Type B pancreatic cell (in vitro differentiated cells): ENCODE measurements around the gene SCGB1D4. TPM values are rescaled to one million over a fixed set of nuclear protein-coding genes. Genes with fewer than 3 reads are reported as not detected.
A peak's percentile ranks its signal among the peaks of the same experiment; 100 is the strongest.
"Not testable (repeated sequence)": the region's sequence is repeated elsewhere in the genome, so short reads cannot be mapped to it uniquely, and the experiment has no call there.

Experiments
- DNase-seq: peaks from one replicate; pipeline ENCODE4 v3.0.0; 2021; ENCODE audit warnings: mixed read lengths; ENCODE audit not compliant: unreplicated experiment; ENCODE audit errors: extremely low spot score
- H3K27ac Mint-ChIP-seq: 2 replicates; pipeline ENCODE4 v1.8.0; 2021; ENCODE audit warnings: mild to moderate bottlenecking, mixed read lengths
- H3K27me3 Mint-ChIP-seq: 2 replicates; pipeline ENCODE4 v1.8.0; 2021; ENCODE audit warnings: mixed read lengths
- H3K36me3 Mint-ChIP-seq: 2 replicates; pipeline ENCODE4 v1.8.0; 2021; ENCODE audit warnings: mixed read lengths
- H3K4me1 Mint-ChIP-seq: one replicate; pipeline ENCODE4 v1.8.0; 2021; ENCODE audit warnings: mixed read lengths; ENCODE audit not compliant: unreplicated experiment
- H3K4me3 Mint-ChIP-seq: 2 replicates; pipeline ENCODE4 v1.8.0; 2021; ENCODE audit warnings: mild to moderate bottlenecking, mixed read lengths
- H3K9me3 Mint-ChIP-seq: 2 replicates; pipeline ENCODE4 v1.8.0; 2021; ENCODE audit warnings: mixed read lengths
- CTCF ChIP-seq: fragments of 200-600 bp; sonication (generic); conservative IDR thresholded peaks from 2 replicates; pipeline ENCODE4 v1.5.0; 2021; ENCODE audit warnings: antibody characterized with exemption, mild to moderate bottlenecking
- total RNA-seq: library from RNA; stranded (reverse); gene quantifications from 2 replicates; pipeline ENCODE4 v1.2.1, GENCODE V29; 2021; ENCODE audit warnings: low replicate concordance

The SCGB1D4 gene
- total RNA-seq, 1 donor from 2014 or later: not detected

- Mint-ChIP-seq H3K27ac (peak overlapping the region; percentile 7), H3K36me3 (no peaks in the 10 kb centered on the region), H3K4me3 (peak overlapping the region; percentile 91), H3K27me3 (peaks cover 55% of the 10 kb centered on the region), H3K4me1 (peaks cover 11% of the 10 kb centered on the region), H3K9me3 (no peaks in the 10 kb centered on the region)
- TF ChIP-seq CTCF: no peak
- no peak for DNase-seq
These were observed 39.3 kb upstream of the SCGB1D4 start for GRCh38 chr11:62338218-62338617.

- Mint-ChIP-seq H3K4me1 (peaks cover 11% of the 10 kb centered on the region), H3K4me3 (peak within 1 kb of the TSS; percentile 91), H3K9me3 (no peaks in the 10 kb centered on the region), H3K27me3 (peaks cover 62% of the 10 kb centered on the region), H3K36me3 (no peaks in the 10 kb centered on the region), H3K27ac (peak within 1 kb of the TSS; percentile 41)
- TF ChIP-seq CTCF: no peak
- peak; percentile 79 for DNase-seq
These were observed 38.7 kb upstream of the SCGB1D4 start, which contains the start of gene ASRGL1 for GRCh38 chr11:62337303-62338181. Gene ASRGL1, plus strand, starts transcription at chr11:62337448. Its CDS starts 530 bp downstream, at chr11:62337978.

GRCh38 chr11:62336949-62337302, 38.1 kb upstream of the SCGB1D4 start:
- Mint-ChIP-seq H3K27ac (peak overlapping the region; percentile 41), H3K27me3 (peaks cover 66% of the 10 kb centered on the region)

GRCh38 chr11:62333768-62334167, 34.9 kb upstream of the SCGB1D4 start:
- no peaks in the 10 kb centered on the region for H3K36me3 Mint-ChIP-seq
- no peak overlapping the region for H3K4me3 Mint-ChIP-seq
- no peak for TF ChIP-seq CTCF
- H3K4me1 Mint-ChIP-seq: peaks cover 5% of the 10 kb centered on the region
- no peak for DNase-seq
- H3K27ac Mint-ChIP-seq: no peak overlapping the region
- peaks cover 72% of the 10 kb centered on the region for H3K27me3 Mint-ChIP-seq
- no peaks in the 10 kb centered on the region for H3K9me3 Mint-ChIP-seq

More at GRCh38 chr11:62336949-62337302, 38.1 kb upstream of the SCGB1D4 start:
- not testable (repeated sequence) for H3K9me3 Mint-ChIP-seq, H3K36me3 Mint-ChIP-seq, DNase-seq
- H3K4me3 Mint-ChIP-seq: peak overlapping the region; percentile 91
- H3K4me1 Mint-ChIP-seq: peaks cover 11% of the 10 kb centered on the region

GRCh38 chr11:62331264-62331663, 32.4 kb upstream of the SCGB1D4 start:
- H3K4me3 Mint-ChIP-seq, H3K9me3 Mint-ChIP-seq, H3K36me3 Mint-ChIP-seq, DNase-seq, H3K4me1 Mint-ChIP-seq, H3K27ac Mint-ChIP-seq: not testable (repeated sequence)
- peaks cover 56% of the 10 kb centered on the region for H3K27me3 Mint-ChIP-seq

GRCh38 chr11:62327541-62327940, 28.7 kb upstream of the SCGB1D4 start:
- peaks cover 12% of the 10 kb centered on the region for H3K4me1 Mint-ChIP-seq
- peaks cover 44% of the 10 kb centered on the region for H3K27me3 Mint-ChIP-seq
- H3K9me3 Mint-ChIP-seq, H3K36me3 Mint-ChIP-seq, H3K27ac Mint-ChIP-seq, H3K4me3 Mint-ChIP-seq, DNase-seq: not testable (repeated sequence)

- Mint-ChIP-seq H3K27ac (peak overlapping the region; percentile 73), H3K27me3 (peaks cover 38% of the 10 kb centered on the region), H3K4me1 (peaks cover 12% of the 10 kb centered on the region)
- not testable (repeated sequence) for DNase-seq, H3K9me3 Mint-ChIP-seq, H3K4me3 Mint-ChIP-seq, H3K36me3 Mint-ChIP-seq
These were observed 27.8 kb upstream of the SCGB1D4 start for GRCh38 chr11:62326719-62327118.

- not testable (repeated sequence) for DNase-seq, H3K4me3 Mint-ChIP-seq, H3K9me3 Mint-ChIP-seq, H3K36me3 Mint-ChIP-seq
- Mint-ChIP-seq H3K27me3 (peaks cover 32% of the 10 kb centered on the region), H3K27ac (peak overlapping the region; percentile 33), H3K4me1 (peaks cover 12% of the 10 kb centered on the region)
These were observed 26.9 kb upstream of the SCGB1D4 start for GRCh38 chr11:62325781-62326180.
